GM12874 (cell line): Measurements from ENCODE around the gene ZNF146.

ENCODE experiments used
- CTCF ChIP-seq: IDR thresholded peaks from 2 replicates; pipeline ENCODE4 v1.5.1; 2011; ENCODE audit warnings: low read depth, mild to moderate bottlenecking, control low read depth, low read length, moderate library complexity; ENCODE audit not compliant: insufficient read depth

The ZNF146 gene

GRCh38 chr19:36214386-36215275 lies at the start of gene ZNF146, which contains the start of gene ZNF565:
ZNF146 (plus strand) TSS chr19:36215106; CDS start chr19:36236441, 21,335 bp downstream.
ZNF565 (minus strand) TSS chr19:36214665; CDS start chr19:36201985, 12,680 bp downstream.
- TF ChIP-seq CTCF: no peak

DNA sequence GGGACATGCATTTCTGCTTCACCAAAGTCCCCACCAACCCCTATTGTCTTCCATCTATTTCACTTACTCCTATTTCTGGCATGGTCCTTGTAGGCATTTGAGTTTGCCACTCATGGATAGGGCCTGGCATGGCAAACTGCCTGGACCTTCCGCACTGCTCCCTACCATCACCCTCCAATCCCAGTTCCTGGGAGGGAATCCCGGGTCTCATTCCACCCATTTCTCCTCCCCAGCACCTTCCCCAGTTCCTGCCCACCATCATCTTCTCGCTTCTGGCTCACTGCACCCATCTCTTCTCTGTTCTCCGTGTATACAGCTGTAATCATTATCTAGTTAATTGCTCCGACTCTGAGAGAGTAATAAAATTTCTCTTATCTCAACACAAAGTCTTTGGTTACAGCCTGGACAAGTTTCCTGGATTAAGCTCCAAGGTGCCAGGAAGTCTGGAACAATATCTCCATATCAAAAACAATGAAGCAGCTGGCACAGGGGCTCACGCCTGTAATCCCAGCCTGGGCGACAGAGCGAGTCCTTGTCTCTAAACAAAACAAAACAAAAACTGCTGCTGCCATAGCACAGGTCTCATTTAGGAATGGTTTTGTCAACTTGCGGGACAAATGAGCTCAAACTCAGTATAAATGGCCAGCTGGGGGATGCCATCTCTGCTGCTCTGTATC lies 45.7 kb upstream of the ZNF146 start:
- TF ChIP-seq CTCF: no peak

GRCh38 chr19:36172852-36173251 lies 42.1 kb upstream of the ZNF146 start:
- TF ChIP-seq CTCF: no peak

GRCh38 chr19:36182612-36183244 lies 32.2 kb upstream of the ZNF146 start:
- TF ChIP-seq CTCF: no peak

GRCh38 chr19:36183245-36183628 lies 31.7 kb upstream of the ZNF146 start:
- TF ChIP-seq CTCF: no peak

DNA sequence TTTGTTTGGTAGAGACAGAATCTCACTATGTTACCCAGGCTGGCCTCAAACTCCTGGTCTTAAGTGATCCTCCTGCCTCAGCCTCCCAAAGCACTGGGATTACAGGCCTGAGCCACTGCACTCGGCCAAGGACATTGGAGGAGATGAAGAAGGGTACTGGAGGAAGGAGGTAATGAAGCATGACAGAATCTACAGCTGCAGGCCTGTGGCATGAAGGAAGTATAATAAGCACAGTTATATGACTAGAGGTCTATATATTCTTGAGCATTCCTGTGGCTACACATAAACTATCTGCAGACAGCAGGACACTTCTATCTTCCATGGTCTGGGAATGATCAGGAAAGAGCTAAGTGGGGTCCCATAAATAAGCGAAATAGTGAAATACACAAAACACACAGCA lies 18.7 kb upstream of the ZNF146 start:
- TF ChIP-seq CTCF: no peak

DNA sequence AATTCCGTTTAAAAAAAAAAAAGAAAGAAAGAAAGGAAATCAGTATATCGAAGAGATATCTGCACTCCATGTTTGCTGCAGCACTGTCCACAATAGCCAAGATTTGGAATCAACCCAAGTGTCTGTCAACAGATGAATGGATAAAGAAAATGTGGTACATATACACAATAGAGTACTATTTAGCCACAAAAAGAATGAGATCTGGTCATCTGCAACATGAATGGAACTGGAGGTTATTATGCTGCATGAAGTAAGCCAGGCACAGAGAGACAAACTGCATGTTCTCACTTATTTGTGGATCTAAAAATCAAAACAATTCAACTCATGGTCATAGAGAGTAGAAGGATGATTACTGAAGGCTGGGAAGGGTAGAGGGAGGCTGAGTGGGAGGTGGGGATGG lies 16.8 kb upstream of the ZNF146 start:
- no peak for TF ChIP-seq CTCF
